ENCODE data around the gene ZNF436. TPM values are rescaled to one million over a fixed set of nuclear protein-coding genes. Genes with fewer than 3 reads are reported as not detected.

ZNF436 gene
- total RNA-seq, 1 donor from 2014 or later = 15.4 TPM

DNA sequence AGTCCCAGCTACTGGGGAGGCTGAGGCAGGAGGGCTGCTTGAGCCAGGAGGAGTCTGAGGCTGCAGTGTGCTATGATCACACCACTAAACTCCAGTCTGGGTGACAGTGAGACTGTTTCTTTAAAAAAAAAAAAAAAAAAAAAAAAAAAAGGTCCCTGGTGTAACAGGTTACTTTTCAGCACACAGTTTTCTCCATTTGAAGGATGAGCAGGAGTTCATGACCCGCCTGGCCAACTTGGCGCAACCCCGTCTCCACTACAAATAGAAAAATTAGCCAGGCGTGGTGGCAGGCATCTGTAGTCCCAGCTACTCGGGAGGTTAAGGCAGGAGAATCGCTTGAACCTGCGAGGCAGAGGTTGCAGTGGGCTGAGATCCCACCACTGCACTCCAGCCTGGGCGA lies 37.9 kb downstream of the ZNF436 start:
- peaks cover 99% of the 10 kb centered on the region for H3K79me2 ChIP-seq (ENCODE audit: low read depth)
- Mint-ChIP-seq H3K36me3 (peaks cover 54% of the 10 kb centered on the region), H3K9me3 (peaks cover 2% of the 10 kb centered on the region), H3K4me1 (no peaks in the 10 kb centered on the region), H3K27me3 (ENCODE audit: insufficient read depth, low read depth) (no peaks in the 10 kb centered on the region), H3K4me3 (no peak overlapping the region), H3K27ac (no peak overlapping the region)
- H2AFZ ChIP-seq (replicated peaks) = no peak overlapping the region
- no peak overlapping the region for H3K9ac ChIP-seq
- peaks cover 35% of the 10 kb centered on the region for H3F3A ChIP-seq (ENCODE audit: low read depth)
- no peak for TF ChIP-seq EZH2 (IDR thresholded peaks at IDR 0.05)
- TF ChIP-seq EZH2phosphoT487 (IDR thresholded peaks at IDR 0.05) = no peak
- no peak for TF ChIP-seq CTCF (IDR thresholded peaks at IDR 0.05)
- H3K4me2 ChIP-seq = no peak overlapping the region
- no peak overlapping the region for H3K27ac ChIP-seq
- H3K36me3 ChIP-seq = peaks cover 40% of the 10 kb centered on the region
- H4K20me1 ChIP-seq (ENCODE audit: low read depth) = peaks cover 88% of the 10 kb centered on the region
- H3K27me3 ChIP-seq = no peaks in the 10 kb centered on the region
- H3K4me3 ChIP-seq = no peak overlapping the region
- DNase-seq (ENCODE audit: low spot score) = no peak
- H3K4me1 ChIP-seq = no peaks in the 10 kb centered on the region
- H3K9me3 ChIP-seq (ENCODE audit: low read depth) = no peaks in the 10 kb centered on the region

DNA sequence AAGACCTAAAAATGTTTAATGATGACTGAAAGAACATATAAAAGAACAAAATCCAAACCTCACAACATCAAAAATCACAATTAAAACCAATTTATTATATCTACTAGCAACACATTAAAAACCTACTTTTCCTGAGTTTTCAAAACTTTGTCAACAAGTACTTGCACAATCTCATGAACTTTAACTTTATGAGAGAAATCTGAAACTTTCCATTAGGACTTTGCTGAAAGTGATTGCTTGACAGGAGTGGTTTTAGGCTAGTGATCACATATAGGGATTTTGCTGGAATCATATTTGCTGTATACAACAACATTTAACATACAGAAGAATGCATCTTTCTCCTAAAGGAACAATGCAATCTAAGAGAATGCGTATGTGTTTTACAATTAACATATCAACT lies 38.8 kb downstream of the ZNF436 start:
- H3K9me3 ChIP-seq (ENCODE audit: low read depth) = no peaks in the 10 kb centered on the region
- no peak for DNase-seq (ENCODE audit: low spot score)
- no peak overlapping the region for H3K9ac ChIP-seq
- H3K4me3 ChIP-seq = no peak overlapping the region
- Mint-ChIP-seq H3K36me3 (peaks cover 60% of the 10 kb centered on the region), H3K4me1 (no peaks in the 10 kb centered on the region), H3K27me3 (ENCODE audit: insufficient read depth, low read depth) (no peaks in the 10 kb centered on the region), H3K4me3 (no peak overlapping the region), H3K27ac (no peak overlapping the region), H3K9me3 (peaks cover 2% of the 10 kb centered on the region)
- no peaks in the 10 kb centered on the region for H3K4me1 ChIP-seq
- no peak overlapping the region for H3K4me2 ChIP-seq
- H3K36me3 ChIP-seq = peaks cover 38% of the 10 kb centered on the region
- peaks cover 99% of the 10 kb centered on the region for H3K79me2 ChIP-seq (ENCODE audit: low read depth)
- no peak overlapping the region for H2AFZ ChIP-seq (replicated peaks)
- TF ChIP-seq CTCF (IDR thresholded peaks at IDR 0.05) (no peak), EZH2phosphoT487 (IDR thresholded peaks at IDR 0.05) (no peak), EZH2 (IDR thresholded peaks at IDR 0.05) (no peak)
- H3K27ac ChIP-seq = no peak overlapping the region
- H4K20me1 ChIP-seq (ENCODE audit: low read depth) = peaks cover 94% of the 10 kb centered on the region
- no peaks in the 10 kb centered on the region for H3K27me3 ChIP-seq
- H3F3A ChIP-seq (ENCODE audit: low read depth) = peaks cover 33% of the 10 kb centered on the region

DNA sequence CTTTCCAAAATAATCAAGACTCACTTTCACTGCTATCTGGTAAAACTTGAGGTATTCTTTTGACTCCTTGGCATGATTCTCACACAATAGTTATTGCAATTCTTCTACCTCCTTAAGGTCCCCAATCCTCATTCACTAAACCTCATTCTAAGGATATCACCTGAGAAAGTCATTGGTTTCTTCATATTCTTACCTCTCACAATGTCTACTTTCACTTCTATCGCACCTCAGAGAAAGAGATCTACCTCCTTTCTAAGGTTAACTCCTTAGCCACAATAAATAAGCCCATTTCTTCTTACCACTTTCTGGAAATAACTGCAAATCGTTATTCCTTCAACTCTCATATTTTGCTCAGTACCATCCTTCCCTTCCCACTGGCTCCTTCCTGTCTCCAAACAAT lies 44.2 kb downstream of the ZNF436 start:
- peaks cover 52% of the 10 kb centered on the region for H3K36me3 ChIP-seq
- H2AFZ ChIP-seq (replicated peaks) = no peak overlapping the region
- H3K4me2 ChIP-seq = no peak overlapping the region
- H3K4me3 ChIP-seq = no peak overlapping the region
- H3K27me3 ChIP-seq = no peaks in the 10 kb centered on the region
- H3K9ac ChIP-seq = no peak overlapping the region
- H3K9me3 Mint-ChIP-seq = no peaks in the 10 kb centered on the region
- H3K4me3 Mint-ChIP-seq = no peak overlapping the region
- TF ChIP-seq EZH2phosphoT487 (IDR thresholded peaks at IDR 0.05) (no peak), CTCF (IDR thresholded peaks at IDR 0.05) (no peak), EZH2 (IDR thresholded peaks at IDR 0.05) (no peak)
- H3K27ac Mint-ChIP-seq = no peak overlapping the region
- H3K4me1 ChIP-seq = no peaks in the 10 kb centered on the region
- no peaks in the 10 kb centered on the region for H3K9me3 ChIP-seq (ENCODE audit: low read depth)
- no peak overlapping the region for H3K27ac ChIP-seq
- H3K4me1 Mint-ChIP-seq = no peaks in the 10 kb centered on the region
- H3F3A ChIP-seq (ENCODE audit: low read depth) = peaks cover 29% of the 10 kb centered on the region
- no peaks in the 10 kb centered on the region for H3K27me3 Mint-ChIP-seq (ENCODE audit: insufficient read depth, low read depth)
- peaks cover 96% of the 10 kb centered on the region for H4K20me1 ChIP-seq (ENCODE audit: low read depth)
- H3K36me3 Mint-ChIP-seq = peaks cover 50% of the 10 kb centered on the region
- DNase-seq (ENCODE audit: low spot score) = no peak
- H3K79me2 ChIP-seq (ENCODE audit: low read depth) = peaks cover 96% of the 10 kb centered on the region
